Natural killer cell (primary cell): ENCODE data around the gene SNX20. TPM values are rescaled to one million over a fixed set of nuclear protein-coding genes. Genes with fewer than 3 reads are reported as not detected.

Experiments used
- ATAC-seq, 3 donors: fragments of 150-1000 bp in 2 of 3; fragments of 200-7000 bp in 1 of 3; cut with Tn5 transposase; 1 replicate in 1 of 3; 2 replicates in 2 of 3; pipeline ENCODE4 v1.10.0; 2021; ENCODE audit warnings: mild to moderate bottlenecking in 2 of 3, moderate library complexity in 2 of 3
- DNase-seq, 2 donors: peaks; one replicate each; pipeline versions ENCODE4 v3.0.0 to v3.0.0-alpha.2; 2013 to 2021; ENCODE audit warnings: mixed read lengths in 1 of 2
- H3K27ac ChIP-seq: one replicate; pipeline ENCODE4 v1.5.1; 2013; ENCODE audit warnings: mild to moderate bottlenecking, low read length
- H3K27me3 ChIP-seq: one replicate; pipeline ENCODE4 v1.6.1; 2013; ENCODE audit warnings: low read length; ENCODE audit not compliant: control insufficient read depth, insufficient read depth
- H3K36me3 ChIP-seq: one replicate; pipeline ENCODE4 v1.6.1; 2013; ENCODE audit warnings: low read length; ENCODE audit not compliant: control insufficient read depth, insufficient read depth
- H3K4me1 ChIP-seq: one replicate; pipeline ENCODE4 v1.6.1; 2013; ENCODE audit warnings: low read length; ENCODE audit not compliant: control insufficient read depth, insufficient read depth
- H3K4me3 ChIP-seq: one replicate; pipeline ENCODE4 v1.5.1; 2013; ENCODE audit warnings: low read length
- H3K9me3 ChIP-seq: one replicate; pipeline ENCODE4 v1.6.1; 2013; ENCODE audit warnings: low read length; ENCODE audit not compliant: control insufficient read depth, insufficient read depth
- H3K27ac Mint-ChIP-seq, 2 donors: one replicate each; pipeline ENCODE4 v1.8.0; 2022; ENCODE audit warnings: mild to moderate bottlenecking in 2 of 2, mixed read lengths in 2 of 2, moderate library complexity in 1 of 2
- H3K27me3 Mint-ChIP-seq, 2 donors: one replicate each; pipeline ENCODE4 v1.8.0; 2022; ENCODE audit warnings: low read depth in 2 of 2, mixed read lengths in 2 of 2
- H3K36me3 Mint-ChIP-seq: one replicate; pipeline ENCODE4 v1.8.0; 2022; ENCODE audit warnings: mixed read lengths
- H3K4me1 Mint-ChIP-seq, 2 donors: one replicate each; pipeline ENCODE4 v1.8.0; 2022; ENCODE audit warnings: mixed read lengths in 2 of 2
- H3K4me3 Mint-ChIP-seq: one replicate; pipeline ENCODE4 v1.8.0; 2022; ENCODE audit warnings: mild to moderate bottlenecking, moderate library complexity, mixed read lengths
- H3K9me3 Mint-ChIP-seq, 2 donors: one replicate each; pipeline ENCODE4 v1.8.0; 2022; ENCODE audit warnings: mixed read lengths in 2 of 2
- CTCF ChIP-seq: fragments of 200-600 bp; IDR thresholded peaks from one replicate; pipeline ENCODE4 v1.8.0; 2022; ENCODE audit warnings: antibody characterized with exemption
- WGBS: methylation state at CpG from one replicate; pipeline ENCODE4 v1.1.7; 2013; ENCODE audit warnings: missing lambda C conversion rate; ENCODE audit not compliant: insufficient coverage; 5-methylcytosine and 5-hydroxymethylcytosine counted together
- intact Hi-C: fragments of 100-400 bp; cut with micrococcal nuclease; formaldehyde crosslinking; loops from one replicate; pipeline ENCODE4 v1.14.2; 2022
- total RNA-seq, 4 donors: library from RNA; stranded (reverse); fragments of 120-200 nt in 1 of 4; gene quantifications; one replicate each; pipeline versions ENCODE4 v1.2.3 to v1.2.4, GENCODE V29; 2013 to 2022

SNX20 gene
- total RNA-seq, 3 donors from 2014 or later (not counting 1 experiment from before 2014, with no cell fraction given): 33.0 to 53.9 (median 51.7) TPM

GRCh38 chr16:50684823-50685461 is 3.8 kb upstream of the SNX20 start:
- WGBS: 59% methylated on average over 11 of the region's 11 CpGs
- ATAC-seq: peak in 2 of 3 donors; percentile 14 to 67

GRCh38 chr16:50683689-50684374 is 2.7 kb upstream of the SNX20 start:
- Mint-ChIP-seq H3K9me3 (no peaks in the 10 kb centered on the region), H3K36me3 (peaks cover 3% of the 10 kb centered on the region), H3K4me1 (peaks cover 68 to 71% of the 10 kb centered on the region in 2 donors), H3K27me3 (no peaks in the 10 kb centered on the region), H3K4me3 (peak overlapping the region; percentile 78), H3K27ac (peak overlapping the region; percentile 81 to 96)
- Histone ChIP-seq H3K4me3 (no peak overlapping the region), H3K36me3 (peaks cover 8% of the 10 kb centered on the region), H3K9me3 (no peaks in the 10 kb centered on the region), H3K4me1 (peaks cover 83% of the 10 kb centered on the region), H3K27me3 (no peaks in the 10 kb centered on the region), H3K27ac (peak overlapping the region; percentile 91)
- peak; percentile 51 to 82 for DNase-seq
- no peak for TF ChIP-seq CTCF
- ATAC-seq: peak; percentile 41 to 71 (median 69)
- intact Hi-C loops: loop anchor here (2.0 kb wide), 2 partner anchors 15 to 17 kb away; no protein-coding TSS in a partner anchor
- WGBS: 9% methylated on average over 12 of the region's 14 CpGs

More at GRCh38 chr16:50684823-50685461, 3.8 kb upstream of the SNX20 start:
- Mint-ChIP-seq H3K9me3 (no peaks in the 10 kb centered on the region), H3K4me1 (peaks cover 59 to 60% of the 10 kb centered on the region in 2 donors), H3K27me3 (no peaks in the 10 kb centered on the region), H3K27ac (peak overlapping the region; percentile 81 to 96), H3K36me3 (no peaks in the 10 kb centered on the region), H3K4me3 (peak overlapping the region; percentile 43)
- H3K27ac ChIP-seq: peak overlapping the region; percentile 91
- H3K36me3 ChIP-seq: no peaks in the 10 kb centered on the region
- DNase-seq: peak in 1 of 2 donors; percentile 76
- H3K27me3 ChIP-seq: no peaks in the 10 kb centered on the region
- intact Hi-C loops: loop anchor here (2.0 kb wide), 2 partner anchors 14 to 18 kb away; no protein-coding TSS in a partner anchor
- TF ChIP-seq CTCF: no peak
- H3K4me1 ChIP-seq: peaks cover 71% of the 10 kb centered on the region
- no peak overlapping the region for H3K4me3 ChIP-seq
- no peaks in the 10 kb centered on the region for H3K9me3 ChIP-seq

- no peak for ATAC-seq
- peak overlapping the region; percentile 74 for H3K4me3 ChIP-seq
- no peak for TF ChIP-seq CTCF
- peaks cover 39% of the 10 kb centered on the region for H3K36me3 ChIP-seq
- Mint-ChIP-seq H3K4me1 (peaks cover 83% of the 10 kb centered on the region in 2 donors), H3K9me3 (no peaks in the 10 kb centered on the region), H3K27me3 (no peaks in the 10 kb centered on the region), H3K36me3 (peaks cover 16% of the 10 kb centered on the region), H3K4me3 (peak overlapping the region; percentile 85), H3K27ac (peak overlapping the region; percentile 95 to 96)
- no peaks in the 10 kb centered on the region for H3K9me3 ChIP-seq
- intact Hi-C loops: no loop called here
- no peaks in the 10 kb centered on the region for H3K27me3 ChIP-seq
- H3K4me1 ChIP-seq: peaks cover 79% of the 10 kb centered on the region
- no peak for DNase-seq
- WGBS: 25% methylated on average over 3 of the region's 3 CpGs
- peak overlapping the region; percentile 95 for H3K27ac ChIP-seq
These were observed 587 bp downstream of the SNX20 start for GRCh38 chr16:50680556-50680893.
